HepG2 (cell line): Measurements from ENCODE around the gene YPEL3. TPM values are rescaled to one million over a fixed set of nuclear protein-coding genes. Genes with fewer than 3 reads are reported as not detected.
A peak's percentile ranks its signal among the peaks of the same experiment; 100 is the strongest.

Source experiments
- ATF1 ChIP-seq: IDR thresholded peaks from 2 replicates; pipeline ENCODE4 v1.6.1; 2016; ENCODE audit warnings: mild to moderate bottlenecking, control low read depth
- CREB1 ChIP-seq, 2 experiments: fragments of 450-650 bp in 1 of 2; IDR thresholded peaks; 2 replicates each; pipeline ENCODE4 v1.6.1; 2016 to 2017; ENCODE audit warnings: control low read depth in 1 of 2, mild to moderate bottlenecking in 1 of 2, missing compliant biosample characterization in 1 of 2, missing genetic modification characterization in 1 of 2
- ERF ChIP-seq: IDR thresholded peaks from 2 replicates; pipeline ENCODE4 v1.6.1; 2018; ENCODE audit warnings: missing biosample characterization, missing genetic modification reagents
- ETV6 ChIP-seq: sonication (generic); formaldehyde crosslinking; conservative IDR thresholded peaks from 2 replicates; pipeline ENCODE4 v1.4.0; 2020; ENCODE audit warnings: missing genetic modification reagents
- HMG20B ChIP-seq: conservative IDR thresholded peaks from 2 replicates; pipeline ENCODE4 v1.6.1; 2016; ENCODE audit warnings: missing genetic modification reagents, missing compliant biosample characterization
- KAT8 ChIP-seq: IDR thresholded peaks from 2 replicates; pipeline ENCODE4 v1.6.1; 2016; ENCODE audit warnings: missing genetic modification reagents, missing compliant biosample characterization
- KDM1A ChIP-seq: IDR thresholded peaks from 2 replicates; pipeline ENCODE4 v1.6.1; 2016; ENCODE audit warnings: missing compliant biosample characterization
- RBM22 ChIP-seq: fragments of 200-400 bp; formaldehyde crosslinking; optimal IDR thresholded peaks from 2 replicates; pipeline ENCODE3; 2017; ENCODE audit warnings: mild to moderate bottlenecking, low read length, moderate library complexity
- REL ChIP-seq: sonication (generic); formaldehyde crosslinking; conservative IDR thresholded peaks from 2 replicates; pipeline ENCODE4 v1.8.0; 2022; ENCODE audit warnings: mild to moderate bottlenecking, missing genetic modification reagents, moderate library complexity
- REPIN1 ChIP-seq: sonication (generic); formaldehyde crosslinking; IDR thresholded peaks from 2 replicates; pipeline ENCODE4 v1.8.0; 2022; ENCODE audit warnings: missing genetic modification reagents, low read depth, mild to moderate bottlenecking, borderline replicate concordance
- SMAD3 ChIP-seq: sonication (generic); formaldehyde crosslinking; IDR thresholded peaks from 2 replicates; pipeline ENCODE4 v1.4.0; 2020; ENCODE audit warnings: missing genetic modification reagents
- SP5 ChIP-seq: IDR thresholded peaks from 2 replicates; pipeline ENCODE4 v1.6.1; 2016; ENCODE audit warnings: low read depth, borderline replicate concordance
- TBP ChIP-seq: sonication (generic); formaldehyde crosslinking; IDR thresholded peaks from 2 replicates; pipeline ENCODE4 v1.5.0; 2020; ENCODE audit warnings: missing genetic modification reagents
- TEAD3 ChIP-seq: optimal IDR thresholded peaks from 2 replicates; pipeline ENCODE3; 2016; ENCODE audit warnings: borderline replicate concordance
- THAP9 ChIP-seq: sonication (generic); formaldehyde crosslinking; IDR thresholded peaks from 2 replicates; pipeline ENCODE4; 2020; ENCODE audit warnings: missing genetic modification reagents, mild to moderate bottlenecking, borderline replicate concordance
- YY1 ChIP-seq: IDR thresholded peaks from 2 replicates; pipeline ENCODE4 v1.6.1; 2011; ENCODE audit warnings: low read length, low read depth, moderate library complexity, mild to moderate bottlenecking; ENCODE audit not compliant: insufficient read depth, insufficient replicate concordance
- ZNF235 ChIP-seq: sonication (generic); formaldehyde crosslinking; IDR thresholded peaks from 2 replicates; pipeline ENCODE4 v1.8.1; 2023; ENCODE audit warnings: mild to moderate bottlenecking, missing genetic modification reagents, borderline replicate concordance
- ZNF547 ChIP-seq: sonication (generic); formaldehyde crosslinking; IDR thresholded peaks from 2 replicates; pipeline ENCODE4 v1.5.1; 2020; ENCODE audit warnings: mild to moderate bottlenecking, missing genetic modification reagents
- ZNF563 ChIP-seq: sonication (generic); formaldehyde crosslinking; IDR thresholded peaks from 2 replicates; pipeline ENCODE4 v1.8.0; 2022; ENCODE audit warnings: mild to moderate bottlenecking, moderate library complexity, missing genetic modification reagents
- ZNF792 ChIP-seq: IDR thresholded peaks from 2 replicates; pipeline ENCODE4 v1.6.1; 2016
- polyA plus RNA-seq, 8 experiments: library from polyadenylated mRNA; depleted of rRNA in 3 of 8; stranded (reverse) in 7 of 8; unstranded in 1 of 8; fragments of >200 nt; fragmentation: Illumina TruSeq in 4 of 8; extraction: Trizol in 4 of 8; gene quantifications; 2 replicates each; pipeline versions ENCODE4 v1.2.1 to v1.2.3, GENCODE V29; 2011 to 2016; ENCODE audit warnings: low read depth in 4 of 8, missing spikeins in 1 of 8, mixed read lengths in 1 of 8; ENCODE audit not compliant: insufficient read depth in 1 of 8
- total RNA-seq, 5 experiments: library from RNA; depleted of rRNA; stranded (reverse); fragments of >200 nt; fragmentation: Illumina TruSeq; extraction: Trizol; gene quantifications; 2 replicates each; pipeline ENCODE4 v1.2.3, GENCODE V29; 2016; ENCODE audit warnings: low read depth in 1 of 5
- TF ChIP-seq, protein P1 (sequence below): sonication (generic); formaldehyde crosslinking; IDR thresholded peaks from 2 replicates; pipeline ENCODE4 v1.9.0; 2021; ENCODE audit warnings: missing genetic modification reagents, borderline replicate concordance
- TF ChIP-seq, protein P2 (sequence below): sonication (generic); formaldehyde crosslinking; IDR thresholded peaks from 2 replicates; pipeline ENCODE4 v1.5.1; 2020; ENCODE audit warnings: mild to moderate bottlenecking, moderate library complexity, missing genetic modification reagents
- TF ChIP-seq, protein P3 (sequence below): sonication (generic); formaldehyde crosslinking; IDR thresholded peaks from 2 replicates; pipeline ENCODE4 v1.5.0; 2020; ENCODE audit warnings: missing genetic modification reagents

The YPEL3 gene
- total and polyA plus RNA-seq, 2 of the 13 experiments (the other 11 are each of a cell fraction or from before 2014, with no cell fraction given) = 5.4 to 47.0 TPM

GRCh38 chr16:30075503-30076275 lies 20.3 kb downstream of the YPEL3 start, which contains the start of gene PPP4C (continued):
- TF ChIP-seq, protein P1, sequence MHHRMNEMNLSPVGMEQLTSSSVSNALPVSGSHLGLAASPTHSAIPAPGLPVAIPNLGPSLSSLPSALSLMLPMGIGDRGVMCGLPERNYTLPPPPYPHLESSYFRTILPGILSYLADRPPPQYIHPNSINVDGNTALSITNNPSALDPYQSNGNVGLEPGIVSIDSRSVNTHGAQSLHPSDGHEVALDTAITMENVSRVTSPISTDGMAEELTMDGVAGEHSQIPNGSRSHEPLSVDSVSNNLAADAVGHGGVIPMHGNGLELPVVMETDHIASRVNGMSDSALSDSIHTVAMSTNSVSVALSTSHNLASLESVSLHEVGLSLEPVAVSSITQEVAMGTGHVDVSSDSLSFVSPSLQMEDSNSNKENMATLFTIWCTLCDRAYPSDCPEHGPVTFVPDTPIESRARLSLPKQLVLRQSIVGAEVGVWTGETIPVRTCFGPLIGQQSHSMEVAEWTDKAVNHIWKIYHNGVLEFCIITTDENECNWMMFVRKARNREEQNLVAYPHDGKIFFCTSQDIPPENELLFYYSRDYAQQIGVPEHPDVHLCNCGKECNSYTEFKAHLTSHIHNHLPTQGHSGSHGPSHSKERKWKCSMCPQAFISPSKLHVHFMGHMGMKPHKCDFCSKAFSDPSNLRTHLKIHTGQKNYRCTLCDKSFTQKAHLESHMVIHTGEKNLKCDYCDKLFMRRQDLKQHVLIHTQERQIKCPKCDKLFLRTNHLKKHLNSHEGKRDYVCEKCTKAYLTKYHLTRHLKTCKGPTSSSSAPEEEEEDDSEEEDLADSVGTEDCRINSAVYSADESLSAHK (CRISPR knock-in tag) = no peak
- peak; percentile 62; the same call in 1 of the 2 replicates for TF ChIP-seq ETV6 (CRISPR knock-in tag)
- peak; percentile 97 for TF ChIP-seq KAT8 (CRISPR knock-in tag)
- no peak for TF ChIP-seq HMG20B (CRISPR knock-in tag)
- TF ChIP-seq ATF1 (CRISPR knock-in tag) = peak; percentile 86
- peak; percentile 91 for TF ChIP-seq CREB1 (IDR thresholded peaks at IDR 0.05)
- TF ChIP-seq CREB1 (CRISPR knock-in tag; IDR thresholded peaks at IDR 0.05) = peak; percentile 97
- peak; percentile 88 for TF ChIP-seq REPIN1 (CRISPR knock-in tag)
- peak; percentile 82 for TF ChIP-seq ZNF563
- TF ChIP-seq ZNF792 (CRISPR knock-in tag) = 0 out of 2 replicates have a peak, but pooled peaks have one; percentile 29
- no peak for TF ChIP-seq TBP
- no peak for TF ChIP-seq SP5 (CRISPR knock-in tag)
- TF ChIP-seq, protein P2, sequence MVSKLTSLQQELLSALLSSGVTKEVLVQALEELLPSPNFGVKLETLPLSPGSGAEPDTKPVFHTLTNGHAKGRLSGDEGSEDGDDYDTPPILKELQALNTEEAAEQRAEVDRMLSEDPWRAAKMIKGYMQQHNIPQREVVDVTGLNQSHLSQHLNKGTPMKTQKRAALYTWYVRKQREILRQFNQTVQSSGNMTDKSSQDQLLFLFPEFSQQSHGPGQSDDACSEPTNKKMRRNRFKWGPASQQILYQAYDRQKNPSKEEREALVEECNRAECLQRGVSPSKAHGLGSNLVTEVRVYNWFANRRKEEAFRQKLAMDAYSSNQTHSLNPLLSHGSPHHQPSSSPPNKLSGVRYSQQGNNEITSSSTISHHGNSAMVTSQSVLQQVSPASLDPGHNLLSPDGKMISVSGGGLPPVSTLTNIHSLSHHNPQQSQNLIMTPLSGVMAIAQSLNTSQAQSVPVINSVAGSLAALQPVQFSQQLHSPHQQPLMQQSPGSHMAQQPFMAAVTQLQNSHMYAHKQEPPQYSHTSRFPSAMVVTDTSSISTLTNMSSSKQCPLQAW (CRISPR knock-in tag) = 0 out of 2 replicates have a peak, but pooled peaks have one; percentile 10
- no peak for TF ChIP-seq ZNF235
- TF ChIP-seq, protein P3, sequence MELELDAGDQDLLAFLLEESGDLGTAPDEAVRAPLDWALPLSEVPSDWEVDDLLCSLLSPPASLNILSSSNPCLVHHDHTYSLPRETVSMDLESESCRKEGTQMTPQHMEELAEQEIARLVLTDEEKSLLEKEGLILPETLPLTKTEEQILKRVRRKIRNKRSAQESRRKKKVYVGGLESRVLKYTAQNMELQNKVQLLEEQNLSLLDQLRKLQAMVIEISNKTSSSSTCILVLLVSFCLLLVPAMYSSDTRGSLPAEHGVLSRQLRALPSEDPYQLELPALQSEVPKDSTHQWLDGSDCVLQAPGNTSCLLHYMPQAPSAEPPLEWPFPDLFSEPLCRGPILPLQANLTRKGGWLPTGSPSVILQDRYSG (CRISPR knock-in tag) = no peak
- TF ChIP-seq SMAD3 = peak; percentile 73; the same call in 1 of the 2 replicates
- TF ChIP-seq RBM22 = peak; percentile 75
- TF ChIP-seq ERF (CRISPR knock-in tag) = peak; percentile 64; the same call in 1 of the 2 replicates
- peak; percentile 75; the same call in 1 of the 2 replicates for TF ChIP-seq ZNF547 (CRISPR knock-in tag)
- TF ChIP-seq KDM1A (CRISPR knock-in tag) = no peak
- TF ChIP-seq YY1 = peak; percentile 64
- no peak for TF ChIP-seq REL (CRISPR knock-in tag)
- TF ChIP-seq TEAD3 (CRISPR knock-in tag) = peak; percentile 21
- TF ChIP-seq THAP9 (CRISPR knock-in tag) = peak; percentile 69; the same call in 1 of the 2 replicates
